Rectal smooth muscle tissue (tissue), 1 donor: ENCODE measurements around the gene SLF1.

Experiments
- H3K27ac ChIP-seq: one replicate; pipeline ENCODE4 v1.7.0; 2013; ENCODE audit warnings: low read depth, low read length, inconsistent platforms
- H3K27me3 ChIP-seq: one replicate; pipeline ENCODE4 v1.7.0; 2013; ENCODE audit warnings: low read length; ENCODE audit not compliant: control insufficient read depth, insufficient read depth
- H3K36me3 ChIP-seq: one replicate; pipeline ENCODE4 v1.7.0; 2013; ENCODE audit warnings: low read length; ENCODE audit not compliant: control insufficient read depth, insufficient read depth
- H3K4me1 ChIP-seq: one replicate; pipeline ENCODE4 v1.7.0; 2013; ENCODE audit warnings: low read length; ENCODE audit not compliant: control insufficient read depth, insufficient read depth
- H3K4me3 ChIP-seq: one replicate; pipeline ENCODE4 v1.7.0; 2013; ENCODE audit warnings: low read length
- H3K9ac ChIP-seq: one replicate; pipeline ENCODE4 v1.7.0; 2013; ENCODE audit warnings: low read length

SLF1 gene

DNA sequence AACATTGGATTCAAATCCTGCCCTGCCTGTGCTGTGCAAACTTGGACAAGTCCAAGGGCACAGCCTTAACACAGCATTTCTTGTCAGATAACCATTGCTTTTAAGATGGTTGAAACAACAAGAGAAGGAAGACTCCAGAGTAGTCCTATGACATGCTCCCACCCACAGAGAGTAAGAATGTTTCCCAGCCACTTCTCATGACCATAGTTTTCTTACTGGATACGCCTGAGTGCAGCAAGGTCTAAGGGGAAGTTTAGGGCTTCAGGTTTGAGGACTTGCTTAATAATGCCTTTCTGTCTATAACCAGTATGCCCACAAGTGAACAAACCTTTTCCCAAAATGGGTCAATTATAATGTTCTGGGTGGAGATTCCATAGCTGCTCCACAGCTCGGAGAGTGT lies 126.4 kb downstream of the SLF1 start:
- no peaks in the 10 kb centered on the region for H3K27me3 ChIP-seq
- no peaks in the 10 kb centered on the region for H3K4me1 ChIP-seq
- H3K4me3 ChIP-seq: no peak overlapping the region
- H3K36me3 ChIP-seq: no peaks in the 10 kb centered on the region
- no peak overlapping the region for H3K9ac ChIP-seq
- no peak overlapping the region for H3K27ac ChIP-seq

DNA sequence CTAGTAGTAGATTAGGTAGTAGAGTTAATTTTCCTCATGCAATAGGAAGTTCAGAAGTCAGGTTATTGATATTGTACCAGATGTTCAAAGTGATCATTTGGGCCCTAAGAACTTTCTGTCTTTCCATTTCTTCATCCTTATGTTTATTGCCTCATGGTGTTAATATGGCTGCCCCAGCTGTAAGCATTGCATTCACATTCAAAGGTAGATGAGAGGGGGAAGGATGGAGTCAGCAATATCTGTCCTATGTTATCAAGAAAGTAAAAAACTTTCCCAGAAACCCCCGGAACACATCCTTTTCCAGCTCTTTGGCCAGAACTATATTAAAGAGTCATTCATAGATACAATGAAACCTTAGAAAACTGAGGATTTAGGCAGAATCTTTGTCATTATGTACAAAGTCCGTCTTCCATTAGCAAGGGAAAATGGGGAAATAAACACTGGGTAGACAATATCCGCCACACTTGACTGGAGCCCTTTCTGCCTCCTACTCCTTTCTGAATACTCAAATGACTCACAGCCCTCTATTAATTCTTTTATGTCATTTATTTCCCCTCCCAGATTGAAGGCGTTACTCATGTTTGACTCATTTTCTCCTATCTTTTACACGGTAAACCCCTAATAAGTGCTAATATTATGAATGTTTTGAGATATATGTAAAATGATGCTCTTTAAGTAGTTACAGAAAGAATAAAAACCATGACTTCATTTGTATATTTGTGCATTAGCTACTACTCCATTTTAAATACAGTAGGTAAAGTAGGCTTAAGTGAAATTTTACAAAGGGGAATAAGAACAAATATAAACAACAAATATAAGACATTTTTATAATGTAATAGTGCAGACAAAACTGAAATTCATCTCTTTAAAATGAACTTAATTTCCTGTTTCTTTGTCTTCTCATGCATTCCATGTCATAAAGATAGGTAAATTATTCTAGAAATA lies 127.6 kb downstream of the SLF1 start:
- Histone ChIP-seq H3K4me1 (no peaks in the 10 kb centered on the region), H3K27ac (no peak overlapping the region), H3K4me3 (no peak overlapping the region), H3K27me3 (no peaks in the 10 kb centered on the region), H3K36me3 (no peaks in the 10 kb centered on the region), H3K9ac (no peak overlapping the region)

DNA sequence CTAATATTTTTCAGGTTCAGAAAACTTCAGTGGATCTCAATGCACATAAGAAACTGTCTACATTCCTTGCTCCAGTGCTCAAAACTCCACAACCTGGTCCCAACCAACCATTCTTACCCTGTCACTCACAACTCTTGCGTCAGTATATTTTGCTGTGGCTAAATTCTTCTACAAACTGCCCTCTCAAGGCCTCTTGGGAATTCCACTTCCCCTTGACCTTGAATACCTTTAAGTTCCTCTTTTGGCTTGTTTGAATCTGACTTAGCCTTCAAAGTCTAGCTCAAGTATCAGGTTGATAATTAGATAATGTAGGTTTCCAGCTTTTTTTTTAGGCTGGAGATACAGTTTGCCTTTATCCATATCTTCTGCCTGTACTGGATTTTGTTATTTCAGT lies 128.3 kb downstream of the SLF1 start:
- no peak overlapping the region for H3K9ac ChIP-seq
- no peaks in the 10 kb centered on the region for H3K36me3 ChIP-seq
- no peaks in the 10 kb centered on the region for H3K4me1 ChIP-seq
- no peak overlapping the region for H3K27ac ChIP-seq
- H3K27me3 ChIP-seq: no peaks in the 10 kb centered on the region
- H3K4me3 ChIP-seq: no peak overlapping the region
